Fibroblast of villous mesenchyme (primary cell): Measurements from ENCODE around the gene KIF1C. TPM values are rescaled to one million over a fixed set of nuclear protein-coding genes. Genes with fewer than 3 reads are reported as not detected.
"Not testable (repeated sequence)": the region's sequence is repeated elsewhere in the genome, so short reads cannot be mapped to it uniquely, and the experiment has no call there.

Experiments
- DNase-seq: peaks from one replicate; pipeline ENCODE4 v3.0.0-alpha.2; 2010; ENCODE audit warnings: low read depth
- H3K4me3 ChIP-seq: 2 replicates; pipeline ENCODE4 v1.5.1; 2011; ENCODE audit warnings: low read depth, mild to moderate bottlenecking, low read length
- total RNA-seq: library from RNA; depleted of rRNA; stranded (reverse); fragments of >200 nt; gene quantifications from 2 replicates; pipeline ENCODE4 v1.2.3, GENCODE V29; 2012
- TF ChIP-seq, protein P1 (sequence below): IDR thresholded peaks from 2 replicates; pipeline ENCODE4 v1.5.1; 2012; ENCODE audit warnings: low read depth, mild to moderate bottlenecking, low read length; ENCODE audit not compliant: insufficient read depth

KIF1C gene
- total RNA-seq, 1 donor: 56.6 TPM

DNA sequence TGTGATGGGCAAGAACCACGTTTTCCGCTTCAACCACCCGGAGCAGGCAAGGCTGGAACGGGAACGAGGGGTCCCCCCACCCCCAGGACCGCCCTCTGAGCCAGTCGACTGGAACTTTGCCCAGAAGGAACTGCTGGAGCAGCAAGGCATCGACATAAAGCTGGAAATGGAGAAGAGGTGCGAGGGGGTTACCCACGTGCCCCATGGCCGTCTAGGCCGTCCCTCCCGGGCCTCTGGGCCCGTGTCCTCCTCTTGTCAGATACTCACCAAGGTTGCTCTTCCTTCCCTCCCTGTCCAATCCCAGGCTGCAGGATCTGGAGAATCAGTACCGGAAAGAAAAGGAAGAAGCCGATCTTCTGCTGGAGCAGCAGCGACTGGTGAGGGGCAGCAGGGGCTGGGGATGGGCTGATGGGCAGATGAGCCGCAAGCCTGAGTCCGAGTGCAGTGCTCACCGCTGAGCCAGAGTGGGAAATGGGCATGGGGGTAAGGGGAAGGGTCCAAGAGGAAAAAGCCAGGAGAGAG lies 22.8 kb downstream of the KIF1C start:
- no peak for DNase-seq
- H3K4me3 ChIP-seq: no peak overlapping the region
- TF ChIP-seq, protein P1, sequence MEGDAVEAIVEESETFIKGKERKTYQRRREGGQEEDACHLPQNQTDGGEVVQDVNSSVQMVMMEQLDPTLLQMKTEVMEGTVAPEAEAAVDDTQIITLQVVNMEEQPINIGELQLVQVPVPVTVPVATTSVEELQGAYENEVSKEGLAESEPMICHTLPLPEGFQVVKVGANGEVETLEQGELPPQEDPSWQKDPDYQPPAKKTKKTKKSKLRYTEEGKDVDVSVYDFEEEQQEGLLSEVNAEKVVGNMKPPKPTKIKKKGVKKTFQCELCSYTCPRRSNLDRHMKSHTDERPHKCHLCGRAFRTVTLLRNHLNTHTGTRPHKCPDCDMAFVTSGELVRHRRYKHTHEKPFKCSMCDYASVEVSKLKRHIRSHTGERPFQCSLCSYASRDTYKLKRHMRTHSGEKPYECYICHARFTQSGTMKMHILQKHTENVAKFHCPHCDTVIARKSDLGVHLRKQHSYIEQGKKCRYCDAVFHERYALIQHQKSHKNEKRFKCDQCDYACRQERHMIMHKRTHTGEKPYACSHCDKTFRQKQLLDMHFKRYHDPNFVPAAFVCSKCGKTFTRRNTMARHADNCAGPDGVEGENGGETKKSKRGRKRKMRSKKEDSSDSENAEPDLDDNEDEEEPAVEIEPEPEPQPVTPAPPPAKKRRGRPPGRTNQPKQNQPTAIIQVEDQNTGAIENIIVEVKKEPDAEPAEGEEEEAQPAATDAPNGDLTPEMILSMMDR: no peak

DNA sequence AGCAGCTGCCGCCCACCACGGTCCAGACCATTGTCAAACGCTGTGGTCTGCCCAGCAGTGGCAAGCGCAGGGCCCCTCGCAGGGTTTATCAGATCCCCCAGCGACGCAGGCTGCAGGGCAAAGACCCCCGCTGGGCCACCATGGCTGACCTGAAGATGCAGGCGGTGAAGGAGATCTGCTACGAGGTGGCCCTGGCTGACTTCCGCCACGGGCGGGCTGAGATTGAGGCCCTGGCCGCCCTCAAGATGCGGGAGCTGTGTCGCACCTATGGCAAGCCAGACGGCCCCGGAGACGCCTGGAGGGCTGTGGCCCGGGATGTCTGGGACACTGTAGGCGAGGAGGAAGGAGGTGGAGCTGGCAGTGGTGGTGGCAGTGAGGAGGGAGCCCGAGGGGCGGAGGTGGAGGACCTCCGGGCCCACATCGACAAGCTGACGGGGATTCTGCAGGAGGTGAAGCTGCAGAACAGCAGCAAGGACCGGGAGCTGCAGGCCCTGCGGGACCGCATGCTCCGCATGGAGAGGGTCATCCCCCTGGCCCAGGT lies 24.5 kb downstream of the KIF1C start:
- no peak for DNase-seq
- TF ChIP-seq, protein P1: no peak

DNA sequence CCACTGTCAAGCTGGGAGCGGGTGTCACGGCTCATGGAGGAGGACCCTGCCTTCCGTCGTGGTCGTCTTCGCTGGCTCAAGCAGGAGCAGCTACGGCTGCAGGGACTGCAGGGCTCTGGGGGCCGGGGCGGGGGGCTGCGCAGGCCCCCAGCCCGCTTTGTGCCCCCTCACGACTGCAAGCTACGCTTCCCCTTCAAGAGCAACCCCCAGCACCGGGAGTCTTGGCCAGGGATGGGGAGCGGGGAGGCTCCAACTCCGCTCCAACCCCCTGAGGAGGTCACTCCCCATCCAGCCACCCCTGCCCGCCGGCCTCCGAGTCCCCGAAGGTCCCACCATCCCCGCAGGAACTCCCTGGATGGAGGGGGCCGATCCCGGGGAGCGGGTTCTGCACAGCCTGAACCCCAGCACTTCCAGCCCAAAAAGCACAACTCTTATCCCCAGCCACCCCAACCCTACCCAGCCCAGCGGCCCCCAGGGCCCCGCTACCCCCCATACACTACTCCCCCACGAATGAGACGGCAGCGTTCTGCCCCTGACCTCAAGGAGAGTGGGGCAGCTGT lies 25.9 kb downstream of the KIF1C start:
- H3K4me3 ChIP-seq: no peak overlapping the region
- TF ChIP-seq, protein P1: no peak
- no peak for DNase-seq

More for the DNA sequence above, 24.5 kb downstream of the KIF1C start:
- no peak overlapping the region for H3K4me3 ChIP-seq

DNA sequence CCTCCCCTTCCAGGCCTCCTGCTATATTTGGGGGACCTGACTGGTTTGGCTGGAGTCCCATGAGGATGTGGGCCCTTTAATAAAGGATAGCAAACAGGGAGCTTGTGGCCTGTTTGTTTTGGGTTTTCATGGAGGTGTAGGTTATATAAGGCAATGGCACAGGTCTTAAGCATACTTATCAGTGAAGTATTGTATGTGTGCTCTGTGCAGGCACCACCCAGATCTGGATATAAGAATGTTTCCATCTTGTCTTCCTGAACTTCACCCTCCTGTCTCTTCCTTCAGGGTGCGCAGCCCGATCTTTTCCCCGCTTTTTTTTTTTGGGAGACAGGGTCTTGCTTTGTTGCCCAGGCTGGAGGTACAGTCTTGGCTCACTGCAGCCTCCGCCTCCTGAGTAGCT lies 26.9 kb downstream of the KIF1C start:
- TF ChIP-seq, protein P1: no peak
- DNase-seq: no peak
- H3K4me3 ChIP-seq: no peak overlapping the region

DNA sequence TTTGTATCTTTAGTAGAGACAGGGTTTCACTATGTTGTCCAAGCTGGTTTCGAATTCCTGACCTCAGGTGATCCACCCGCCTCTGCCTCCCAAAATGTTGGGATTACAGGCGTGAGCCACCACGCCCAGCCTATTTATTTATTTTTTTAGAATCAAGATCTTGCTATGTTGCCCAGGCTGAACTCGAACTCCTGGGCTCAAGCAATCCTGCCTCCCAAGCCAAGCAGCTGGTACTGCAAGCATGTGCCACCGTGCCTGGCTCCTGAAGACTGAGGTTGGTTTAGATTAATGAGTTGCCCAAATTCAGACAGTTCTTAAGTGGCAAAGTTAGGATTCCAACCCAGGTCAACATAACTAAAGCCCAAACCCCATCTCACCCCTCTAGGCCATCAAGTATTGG lies 29.5 kb downstream of the KIF1C start:
- TF ChIP-seq, protein P1: no peak
- H3K4me3 ChIP-seq: no peak overlapping the region
- DNase-seq: no peak

DNA sequence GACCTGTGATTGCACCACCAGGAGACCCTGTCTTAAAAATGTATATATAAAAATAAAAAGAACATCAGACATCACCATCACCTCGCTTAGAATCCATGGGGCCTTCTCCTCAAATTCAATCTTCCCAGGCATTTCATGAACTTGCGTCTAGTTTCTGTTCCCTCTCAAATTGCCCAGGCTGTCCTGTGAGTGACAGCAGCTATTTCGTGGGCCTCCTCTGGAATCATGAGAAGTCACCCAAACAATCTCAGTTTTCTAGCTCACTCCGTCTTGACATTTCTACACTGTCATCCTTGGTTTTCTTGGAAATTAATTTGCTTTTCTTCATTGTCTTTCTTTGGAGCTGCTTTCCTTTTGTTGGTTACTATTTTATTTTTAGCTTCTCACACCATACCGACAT lies 30.2 kb downstream of the KIF1C start:
- DNase-seq: no peak
- no peak overlapping the region for H3K4me3 ChIP-seq
- TF ChIP-seq, protein P1: no peak

DNA sequence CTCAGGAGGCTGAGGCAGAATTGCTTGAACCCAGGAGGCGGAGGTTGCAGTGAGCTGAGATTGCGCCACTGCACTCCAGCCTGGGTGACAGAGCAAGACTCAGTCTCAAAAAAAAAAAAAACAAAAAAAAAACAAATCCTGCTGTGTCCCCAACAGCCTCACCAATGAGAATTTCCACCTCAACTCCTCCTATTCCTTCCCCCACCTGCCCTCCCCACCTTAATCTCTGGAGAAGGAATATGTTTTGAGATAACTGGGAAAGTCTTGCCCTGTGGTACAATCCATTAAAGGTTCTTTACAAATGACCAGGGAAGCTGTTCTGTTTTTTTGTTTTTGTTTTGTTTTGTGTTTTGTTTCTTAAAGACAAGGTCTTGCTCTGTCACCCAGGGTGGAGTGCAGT lies 32.4 kb downstream of the KIF1C start:
- not testable (repeated sequence) for H3K4me3 ChIP-seq, DNase-seq
